Thoracic aorta (tissue), 2 donors: ENCODE data around the gene PTF1A. TPM values are rescaled to one million over a fixed set of nuclear protein-coding genes. Genes with fewer than 3 reads are reported as not detected.

Experiments
- ATAC-seq: fragments of 150-250 bp; one replicate; pipeline ENCODE4 v1.8.0; 2017; ENCODE audit warnings: low read depth; ENCODE audit not compliant: insufficient number of reproducible peaks, low FRiP score
- DNase-seq: peaks from one replicate; pipeline ENCODE4 v3.0.0-alpha.2; 2020; ENCODE audit warnings: low spot score
- H3K27ac ChIP-seq, 2 donors: fragments of 200-600 bp; sonication (generic); 1 replicate in 1 of 2; 2 replicates in 1 of 2; pipeline ENCODE4 v1.5.1; 2016; ENCODE audit warnings: mild to moderate bottlenecking in 2 of 2, moderate library complexity in 2 of 2
- H3K27me3 ChIP-seq: fragments of 200-600 bp; sonication (generic); replicated peaks from 2 replicates; pipeline ENCODE4 v1.6.0; 2016; ENCODE audit warnings: mild to moderate bottlenecking; ENCODE audit not compliant: insufficient read depth
- H3K36me3 ChIP-seq: fragments of 200-600 bp; sonication (generic); one replicate; pipeline ENCODE4 v1.5.1; 2016
- H3K4me1 ChIP-seq, 2 donors: fragments of 200-600 bp; sonication (generic); 1 replicate in 1 of 2; 2 replicates in 1 of 2; pipeline versions ENCODE4 v1.5.1 to v1.6.0; 2016; ENCODE audit warnings: low read depth in 2 of 2, mild to moderate bottlenecking in 1 of 2; ENCODE audit not compliant: control insufficient read depth in 1 of 2
- H3K4me3 ChIP-seq: fragments of 200-600 bp; sonication (generic); 2 replicates; pipeline ENCODE4 v1.5.1; 2016; ENCODE audit warnings: mild to moderate bottlenecking
- H3K9me3 ChIP-seq: fragments of 200-600 bp; sonication (generic); 2 replicates; pipeline ENCODE4 v1.5.1; 2016
- CTCF ChIP-seq: fragments of 200-600 bp; sonication (generic); IDR thresholded peaks from one replicate; pipeline ENCODE4 v1.5.1; 2019; ENCODE audit warnings: antibody characterized with exemption
- total RNA-seq, 2 donors: library from RNA; depleted of rRNA; stranded (reverse); fragments of >200 nt; gene quantifications; one replicate each; pipeline versions ENCODE4 v1.1.0 to v1.2.3, GENCODE V29; 2016

Gene PTF1A
- total RNA-seq, 2 donors from 2014 or later: not detected

- Histone ChIP-seq H3K27me3 (peaks cover 8% of the 10 kb centered on the region), H3K4me1 (peaks cover 0 to 16% of the 10 kb centered on the region in 2 donors), H3K9me3 (no peaks in the 10 kb centered on the region), H3K27ac (no peak overlapping the region), H3K4me3 (no peak overlapping the region), H3K36me3 (no peaks in the 10 kb centered on the region)
- no peak for TF ChIP-seq CTCF
- no peak for ATAC-seq
- no peak for DNase-seq
Measured at GRCh38 chr10:23194471-23194965, 2.4 kb downstream of the PTF1A start.

GRCh38 chr10:23194966-23195845 is 3.1 kb downstream of the PTF1A start:
- ATAC-seq: no peak
- peaks cover 8% of the 10 kb centered on the region for H3K27me3 ChIP-seq

GRCh38 chr10:23195846-23196600 is 3.9 kb downstream of the PTF1A start:
- Histone ChIP-seq H3K27me3 (peaks cover 4% of the 10 kb centered on the region), H3K4me3 (no peak overlapping the region), H3K9me3 (no peaks in the 10 kb centered on the region), H3K36me3 (no peaks in the 10 kb centered on the region), H3K27ac (no peak overlapping the region), H3K4me1 (peaks cover 0 to 16% of the 10 kb centered on the region in 2 donors)
- no peak for TF ChIP-seq CTCF
- ATAC-seq (no peak), DNase-seq (no peak)

More at GRCh38 chr10:23194966-23195845, 3.1 kb downstream of the PTF1A start:
- DNase-seq: no peak
- peaks cover 0 to 16% of the 10 kb centered on the region in 2 donors for H3K4me1 ChIP-seq
- TF ChIP-seq CTCF: no peak
- no peak overlapping the region for H3K4me3 ChIP-seq
- no peak overlapping the region for H3K27ac ChIP-seq
- H3K9me3 ChIP-seq: no peaks in the 10 kb centered on the region
- no peaks in the 10 kb centered on the region for H3K36me3 ChIP-seq

DNA sequence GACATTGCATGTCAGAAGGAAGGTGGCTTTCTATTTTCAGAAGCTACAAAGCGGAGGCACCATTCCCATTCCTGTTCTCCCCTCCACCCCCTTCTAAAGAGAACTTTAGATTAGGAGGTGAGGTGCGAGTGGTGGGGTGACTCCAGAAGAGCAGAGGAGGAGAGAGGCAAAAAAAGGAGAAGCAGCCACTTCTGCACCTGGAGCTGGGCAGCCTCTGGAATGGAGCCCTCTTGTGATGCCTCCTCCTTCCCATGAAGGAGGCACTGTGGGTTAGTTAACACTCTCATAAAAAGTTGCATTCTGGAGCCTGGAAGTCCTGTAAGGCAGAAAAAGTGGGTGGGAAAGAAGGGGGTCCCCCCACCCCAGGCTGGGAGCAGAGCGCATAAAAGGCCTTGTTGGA is 4.8 kb downstream of the PTF1A start:
- H3K4me1 ChIP-seq: peaks cover 0 to 14% of the 10 kb centered on the region in 2 donors
- TF ChIP-seq CTCF: no peak
- ATAC-seq (no peak), DNase-seq (no peak)
- H3K36me3 ChIP-seq: no peaks in the 10 kb centered on the region
- no peak overlapping the region for H3K4me3 ChIP-seq
- H3K9me3 ChIP-seq: no peaks in the 10 kb centered on the region
- no peaks in the 10 kb centered on the region for H3K27me3 ChIP-seq
- H3K27ac ChIP-seq: no peak overlapping the region

GRCh38 chr10:23197416-23197861 is 5.3 kb downstream of the PTF1A start:
- DNase-seq: no peak
- Histone ChIP-seq H3K4me3 (no peak overlapping the region), H3K27me3 (no peaks in the 10 kb centered on the region), H3K4me1 (peaks cover 0 to 9% of the 10 kb centered on the region in 2 donors), H3K9me3 (no peaks in the 10 kb centered on the region), H3K36me3 (no peaks in the 10 kb centered on the region), H3K27ac (no peak overlapping the region)
- no peak for ATAC-seq
- TF ChIP-seq CTCF: no peak
